Osteocyte (in vitro differentiated cells): ENCODE results near the gene ATF7. TPM values are rescaled to one million over a fixed set of nuclear protein-coding genes. Genes with fewer than 3 reads are reported as not detected.
"Not testable (repeated sequence)": the region's sequence is repeated elsewhere in the genome, so short reads cannot be mapped to it uniquely, and the experiment has no call there.

Experiments
- DNase-seq: peaks from one replicate; pipeline ENCODE4 v3.0.0; 2021; ENCODE audit warnings: mixed read lengths; ENCODE audit not compliant: unreplicated experiment; ENCODE audit errors: extremely low spot score
- H3K27ac Mint-ChIP-seq: one replicate; pipeline ENCODE4 v1.8.0; 2021; ENCODE audit warnings: mild to moderate bottlenecking, mixed read lengths; ENCODE audit not compliant: unreplicated experiment
- H3K27me3 Mint-ChIP-seq: one replicate; pipeline ENCODE4 v1.8.0; 2021; ENCODE audit warnings: mixed read lengths; ENCODE audit not compliant: unreplicated experiment
- H3K36me3 Mint-ChIP-seq: one replicate; pipeline ENCODE4 v1.8.0; 2021; ENCODE audit warnings: mixed read lengths; ENCODE audit not compliant: unreplicated experiment
- H3K4me1 Mint-ChIP-seq: one replicate; pipeline ENCODE4 v1.8.0; 2021; ENCODE audit warnings: mixed read lengths; ENCODE audit not compliant: unreplicated experiment
- H3K4me3 Mint-ChIP-seq: one replicate; pipeline ENCODE4 v1.8.0; 2021; ENCODE audit warnings: mild to moderate bottlenecking, moderate library complexity, mixed read lengths; ENCODE audit not compliant: unreplicated experiment
- H3K9me3 Mint-ChIP-seq: one replicate; pipeline ENCODE4 v1.8.0; 2021; ENCODE audit warnings: mixed read lengths; ENCODE audit not compliant: unreplicated experiment
- total RNA-seq: library from RNA; stranded (reverse); gene quantifications from 2 replicates; pipeline ENCODE4 v1.2.1, GENCODE V29; 2021
- TF ChIP-seq, protein P1 (sequence below): fragments of 200-600 bp; sonication (generic); IDR thresholded peaks from 2 replicates; pipeline ENCODE4 v1.5.0; 2021; ENCODE audit warnings: antibody characterized with exemption, mild to moderate bottlenecking, moderate library complexity

ATF7 gene
- total RNA-seq, 1 donor from 2014 or later: 50.0 TPM

DNA sequence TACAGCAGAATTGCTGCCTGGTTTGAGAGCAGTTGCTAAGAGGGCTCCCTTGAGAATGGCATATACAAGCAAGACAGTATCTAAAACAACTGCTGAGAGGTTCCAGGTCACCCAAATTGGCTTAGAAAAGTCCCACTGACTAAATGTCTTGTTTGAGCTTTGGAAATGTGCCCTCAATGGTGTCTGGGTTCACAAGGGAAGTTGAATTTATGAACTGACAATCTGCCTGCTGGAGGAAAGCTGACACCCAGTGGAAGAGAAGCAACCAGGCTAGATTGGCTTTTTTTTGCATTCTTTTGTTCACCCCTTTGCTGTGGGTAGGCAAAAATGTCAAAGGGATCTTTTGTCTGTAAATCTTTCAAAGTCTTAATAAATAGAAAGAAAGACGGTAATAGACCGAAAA is 74.3 kb downstream of the ATF7 start:
- peaks cover 13% of the 10 kb centered on the region for H3K36me3 Mint-ChIP-seq
- H3K27ac Mint-ChIP-seq: peak overlapping the region; percentile 31
- H3K9me3 Mint-ChIP-seq: no peaks in the 10 kb centered on the region
- H3K4me3 Mint-ChIP-seq: no peak overlapping the region
- no peaks in the 10 kb centered on the region for H3K27me3 Mint-ChIP-seq
- TF ChIP-seq, protein P1, sequence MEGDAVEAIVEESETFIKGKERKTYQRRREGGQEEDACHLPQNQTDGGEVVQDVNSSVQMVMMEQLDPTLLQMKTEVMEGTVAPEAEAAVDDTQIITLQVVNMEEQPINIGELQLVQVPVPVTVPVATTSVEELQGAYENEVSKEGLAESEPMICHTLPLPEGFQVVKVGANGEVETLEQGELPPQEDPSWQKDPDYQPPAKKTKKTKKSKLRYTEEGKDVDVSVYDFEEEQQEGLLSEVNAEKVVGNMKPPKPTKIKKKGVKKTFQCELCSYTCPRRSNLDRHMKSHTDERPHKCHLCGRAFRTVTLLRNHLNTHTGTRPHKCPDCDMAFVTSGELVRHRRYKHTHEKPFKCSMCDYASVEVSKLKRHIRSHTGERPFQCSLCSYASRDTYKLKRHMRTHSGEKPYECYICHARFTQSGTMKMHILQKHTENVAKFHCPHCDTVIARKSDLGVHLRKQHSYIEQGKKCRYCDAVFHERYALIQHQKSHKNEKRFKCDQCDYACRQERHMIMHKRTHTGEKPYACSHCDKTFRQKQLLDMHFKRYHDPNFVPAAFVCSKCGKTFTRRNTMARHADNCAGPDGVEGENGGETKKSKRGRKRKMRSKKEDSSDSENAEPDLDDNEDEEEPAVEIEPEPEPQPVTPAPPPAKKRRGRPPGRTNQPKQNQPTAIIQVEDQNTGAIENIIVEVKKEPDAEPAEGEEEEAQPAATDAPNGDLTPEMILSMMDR: no peak
- H3K4me1 Mint-ChIP-seq: peaks cover 12% of the 10 kb centered on the region
- DNase-seq: no peak

DNA sequence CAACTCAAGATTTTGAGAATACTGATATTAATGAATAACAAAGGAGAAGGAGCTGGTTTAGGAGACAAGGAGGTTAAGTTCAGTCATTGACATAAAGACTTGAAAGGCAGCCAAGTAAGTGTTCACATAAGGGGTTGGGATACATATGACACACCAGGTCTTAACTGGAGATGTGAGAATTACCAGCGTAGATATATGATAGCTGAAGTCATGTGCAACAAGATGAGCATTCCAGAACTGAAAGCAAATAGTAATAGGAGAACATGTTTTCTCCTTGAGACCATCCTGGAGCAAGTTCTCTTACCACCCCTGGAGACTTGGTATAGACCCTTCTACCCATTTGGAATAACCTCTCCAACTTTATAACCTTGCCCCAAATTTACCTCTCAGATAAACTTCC is 75.6 kb downstream of the ATF7 start:
- H3K9me3 Mint-ChIP-seq: no peaks in the 10 kb centered on the region
- peak overlapping the region; percentile 64 for H3K27ac Mint-ChIP-seq
- TF ChIP-seq, protein P1: no peak
- no peak overlapping the region for H3K4me3 Mint-ChIP-seq
- peaks cover 13% of the 10 kb centered on the region for H3K36me3 Mint-ChIP-seq
- no peaks in the 10 kb centered on the region for H3K27me3 Mint-ChIP-seq
- peaks cover 12% of the 10 kb centered on the region for H3K4me1 Mint-ChIP-seq
- DNase-seq: no peak

DNA sequence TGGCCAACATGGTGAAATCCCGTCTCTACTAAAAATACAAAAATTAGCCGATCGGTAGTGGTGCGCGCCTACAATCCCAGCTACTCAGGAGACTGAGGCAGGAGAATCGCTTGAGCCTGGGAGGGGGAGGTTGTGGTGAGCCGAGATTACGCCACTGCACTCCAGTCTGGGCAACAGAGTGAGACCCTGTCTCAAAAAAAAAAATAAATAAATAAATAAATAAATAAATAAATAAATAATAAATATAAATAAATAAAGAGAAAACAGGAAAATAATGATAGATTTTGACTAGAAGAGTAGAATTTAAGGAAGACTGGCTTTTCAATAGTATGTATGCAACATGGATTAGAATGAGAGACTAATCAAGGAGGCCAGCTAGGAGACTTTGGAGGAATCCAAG is 76.1 kb downstream of the ATF7 start:
- peak overlapping the region; percentile 64 for H3K27ac Mint-ChIP-seq
- not testable (repeated sequence) for DNase-seq, H3K9me3 Mint-ChIP-seq, H3K27me3 Mint-ChIP-seq, H3K4me3 Mint-ChIP-seq
- peaks cover 13% of the 10 kb centered on the region for H3K36me3 Mint-ChIP-seq
- peaks cover 12% of the 10 kb centered on the region for H3K4me1 Mint-ChIP-seq

DNA sequence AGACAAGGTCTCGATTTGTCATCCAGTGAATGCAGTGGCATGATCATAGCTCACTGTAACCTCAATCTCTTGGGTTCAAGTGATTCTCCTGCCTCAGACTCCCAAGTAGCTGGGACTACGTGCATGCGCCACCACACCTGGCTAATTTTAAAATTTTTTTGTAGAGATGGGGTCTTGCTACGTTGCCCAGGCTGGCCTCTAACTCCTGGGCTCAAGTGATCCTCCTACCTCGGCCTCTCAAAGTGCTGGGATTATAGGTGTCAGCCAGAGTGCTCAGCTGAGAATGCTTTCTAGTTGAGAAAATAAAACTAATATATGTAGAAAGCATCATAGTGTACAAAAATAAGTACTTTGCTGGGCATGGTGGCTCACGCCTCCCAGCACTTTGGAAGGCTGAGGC is 77.8 kb downstream of the ATF7 start:
- H3K36me3 Mint-ChIP-seq: peaks cover 10% of the 10 kb centered on the region
- not testable (repeated sequence) for H3K4me3 Mint-ChIP-seq, H3K27ac Mint-ChIP-seq, H3K27me3 Mint-ChIP-seq, H3K9me3 Mint-ChIP-seq, DNase-seq
- H3K4me1 Mint-ChIP-seq: peaks cover 19% of the 10 kb centered on the region

DNA sequence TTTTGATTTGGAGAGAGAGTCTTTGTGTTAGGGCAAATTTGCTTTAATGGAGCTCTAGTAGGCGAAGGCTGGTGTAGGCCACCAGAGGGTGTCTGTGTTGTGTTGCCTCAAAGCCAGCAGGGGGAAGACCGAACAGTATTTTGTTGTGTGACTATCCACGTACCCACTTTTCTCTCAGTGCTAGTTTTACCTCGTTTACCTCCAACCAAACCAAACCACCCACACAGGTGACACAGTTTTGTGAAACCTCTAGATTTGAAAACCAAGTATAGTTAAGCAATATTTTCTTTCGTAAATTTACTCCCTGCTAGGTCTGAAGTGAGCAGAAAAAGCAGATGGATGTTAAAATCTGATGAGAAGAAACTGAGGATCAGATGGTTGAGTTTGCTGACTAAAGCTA is 82.6 kb downstream of the ATF7 start:
- TF ChIP-seq, protein P1: peak; percentile 96
- peaks cover 8% of the 10 kb centered on the region for H3K4me1 Mint-ChIP-seq
- no peaks in the 10 kb centered on the region for H3K27me3 Mint-ChIP-seq
- no peak overlapping the region for H3K4me3 Mint-ChIP-seq
- peak overlapping the region; percentile 88 for H3K27ac Mint-ChIP-seq
- DNase-seq: peak; percentile 86
- H3K9me3 Mint-ChIP-seq: no peaks in the 10 kb centered on the region
- H3K36me3 Mint-ChIP-seq: peaks cover 11% of the 10 kb centered on the region

DNA sequence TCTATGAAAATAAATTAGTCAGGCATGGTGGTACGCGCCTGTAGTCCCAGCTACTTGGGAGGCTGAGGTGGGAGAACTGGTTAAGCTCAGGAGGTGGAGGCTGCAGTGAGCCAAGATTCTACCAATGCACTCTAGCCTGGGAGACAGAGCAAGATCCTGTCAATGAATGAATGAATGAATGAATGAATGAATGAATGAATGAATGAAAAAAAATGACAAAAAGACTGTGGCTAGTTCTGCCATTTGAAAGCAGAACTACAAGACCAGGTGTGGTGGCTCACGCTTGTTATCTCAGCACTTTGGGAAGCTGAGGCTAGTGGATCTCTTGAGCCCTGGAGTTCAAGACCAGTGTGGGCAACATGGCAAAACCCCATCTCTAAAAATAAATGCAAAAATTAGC is 86.7 kb downstream of the ATF7 start:
- no peaks in the 10 kb centered on the region for H3K9me3 Mint-ChIP-seq
- H3K4me3 Mint-ChIP-seq: no peak overlapping the region
- H3K36me3 Mint-ChIP-seq: peaks cover 27% of the 10 kb centered on the region
- no peak for DNase-seq
- TF ChIP-seq, protein P1: no peak
- H3K27ac Mint-ChIP-seq: no peak overlapping the region
- H3K4me1 Mint-ChIP-seq: peaks cover 8% of the 10 kb centered on the region
- no peaks in the 10 kb centered on the region for H3K27me3 Mint-ChIP-seq
